Neuronal stem cell (in vitro differentiated cells): ENCODE data around the gene GLDN.
"Not testable (repeated sequence)": the region's sequence is repeated elsewhere in the genome, so short reads cannot be mapped to it uniquely, and the experiment has no call there.

ENCODE experiments used
- DNase-seq: peaks from one replicate; pipeline ENCODE4 v3.0.0-alpha.2; 2013; ENCODE audit warnings: low spot score
- H2AFZ ChIP-seq: one replicate; pipeline ENCODE4 v1.6.1; 2013; ENCODE audit warnings: mild to moderate bottlenecking, low read length, inconsistent platforms
- H2AK5ac ChIP-seq: 2 replicates; pipeline ENCODE4 v1.6.1; 2013; ENCODE audit warnings: low read depth, mild to moderate bottlenecking, inconsistent platforms, low read length, moderate library complexity, mixed read lengths
- H2BK120ac ChIP-seq: 2 replicates; pipeline ENCODE4 v1.6.1; 2013; ENCODE audit warnings: low read depth, mild to moderate bottlenecking, inconsistent platforms, low read length, moderate library complexity, mixed read lengths
- H2BK12ac ChIP-seq: one replicate; pipeline ENCODE4 v1.6.1; 2013; ENCODE audit warnings: low read length, inconsistent platforms
- H2BK15ac ChIP-seq: 2 replicates; pipeline ENCODE4 v1.6.1; 2013; ENCODE audit warnings: mild to moderate bottlenecking, low read length, inconsistent platforms, mixed read lengths
- H2BK5ac ChIP-seq: one replicate; pipeline ENCODE4 v1.6.1; 2013; ENCODE audit warnings: inconsistent platforms, mild to moderate bottlenecking, low read length, moderate library complexity
- H3K14ac ChIP-seq: one replicate; pipeline ENCODE4 v1.6.1; 2013; ENCODE audit warnings: low read length, inconsistent platforms
- H3K18ac ChIP-seq: 2 replicates; pipeline ENCODE4 v1.6.1; 2013; ENCODE audit warnings: low read length, inconsistent platforms
- H3K23ac ChIP-seq: 2 replicates; pipeline ENCODE4 v1.6.1; 2013; ENCODE audit warnings: low read depth, mild to moderate bottlenecking, mixed read lengths, low read length, inconsistent platforms; ENCODE audit not compliant: poor library complexity
- H3K27ac ChIP-seq: replicated peaks from 3 replicates; pipeline ENCODE4 v1.5.1; 2013; ENCODE audit warnings: low read length, inconsistent platforms
- H3K27me3 ChIP-seq, 3 experiments: 2 replicates each; pipeline ENCODE4 v1.6.1; 2013; ENCODE audit warnings: low read length in 3 of 3, mild to moderate bottlenecking in 2 of 3, inconsistent platforms in 1 of 3, low read depth in 1 of 3, mixed read lengths in 1 of 3, moderate library complexity in 1 of 3; ENCODE audit not compliant: control insufficient read depth in 3 of 3, insufficient read depth in 3 of 3
- H3K36me3 ChIP-seq, 2 donors: replicated peaks in 1 of 2; 2 replicates each; pipeline ENCODE4 v1.6.1; 2013; ENCODE audit warnings: low read length in 2 of 2; ENCODE audit not compliant: control insufficient read depth in 2 of 2, insufficient read depth in 2 of 2
- H3K4ac ChIP-seq: 2 replicates; pipeline ENCODE4 v1.6.1; 2013; ENCODE audit warnings: inconsistent platforms, mild to moderate bottlenecking, low read length, moderate library complexity
- H3K4me1 ChIP-seq, 2 donors: 1 replicate in 1 of 2; 2 replicates in 1 of 2; pipeline ENCODE4 v1.6.1; 2013; ENCODE audit warnings: low read length in 2 of 2, low read depth in 1 of 2; ENCODE audit not compliant: control insufficient read depth in 2 of 2, insufficient read depth in 1 of 2
- H3K4me2 ChIP-seq: one replicate; pipeline ENCODE4 v1.6.1; 2013; ENCODE audit warnings: mild to moderate bottlenecking, low read length, inconsistent platforms; ENCODE audit not compliant: insufficient read depth, poor library complexity, severe bottlenecking
- H3K4me3 ChIP-seq, 2 donors: 2 replicates each; pipeline ENCODE4 v1.5.1; 2013; ENCODE audit warnings: low read length in 2 of 2, mild to moderate bottlenecking in 2 of 2, inconsistent platforms in 1 of 2, moderate library complexity in 1 of 2
- H3K79me1 ChIP-seq: one replicate; pipeline ENCODE4 v1.6.1; 2013; ENCODE audit warnings: low read depth, mild to moderate bottlenecking, inconsistent platforms, low read length, moderate library complexity
- H3K9ac ChIP-seq: one replicate; pipeline ENCODE4 v1.6.1; 2013; ENCODE audit warnings: mild to moderate bottlenecking, low read depth, low read length, inconsistent platforms; ENCODE audit not compliant: poor library complexity
- H3K9me3 ChIP-seq, 2 donors: replicated peaks in 1 of 2; 2 replicates each; pipeline versions ENCODE3 to v1.6.1; 2013; ENCODE audit warnings: low read length in 2 of 2, mild to moderate bottlenecking in 2 of 2, inconsistent platforms in 1 of 2, low read depth in 1 of 2, mixed read lengths in 1 of 2, moderate library complexity in 1 of 2; ENCODE audit not compliant: control insufficient read depth in 2 of 2, insufficient read depth in 1 of 2
- H4K8ac ChIP-seq: one replicate; pipeline ENCODE4 v1.6.1; 2013; ENCODE audit warnings: low read depth, mild to moderate bottlenecking, inconsistent platforms, low read length, moderate library complexity
- H4K91ac ChIP-seq: one replicate; pipeline ENCODE4 v1.6.1; 2013; ENCODE audit warnings: low read length, low read depth, mild to moderate bottlenecking, inconsistent platforms; ENCODE audit not compliant: poor library complexity
- WGBS, 2 donors: extraction: QIAGEN DNeasy Blood & Tissue Kit; methylation state at CpG; one replicate each; pipeline ENCODE4 v1.1.7; 2013; ENCODE audit warnings: missing lambda C conversion rate in 2 of 2, mixed read lengths in 1 of 2; ENCODE audit not compliant: insufficient read length in 2 of 2, insufficient replicate concordance in 1 of 2; ENCODE audit errors: extremely low coverage in 2 of 2; 5-methylcytosine and 5-hydroxymethylcytosine counted together

Gene GLDN

DNA sequence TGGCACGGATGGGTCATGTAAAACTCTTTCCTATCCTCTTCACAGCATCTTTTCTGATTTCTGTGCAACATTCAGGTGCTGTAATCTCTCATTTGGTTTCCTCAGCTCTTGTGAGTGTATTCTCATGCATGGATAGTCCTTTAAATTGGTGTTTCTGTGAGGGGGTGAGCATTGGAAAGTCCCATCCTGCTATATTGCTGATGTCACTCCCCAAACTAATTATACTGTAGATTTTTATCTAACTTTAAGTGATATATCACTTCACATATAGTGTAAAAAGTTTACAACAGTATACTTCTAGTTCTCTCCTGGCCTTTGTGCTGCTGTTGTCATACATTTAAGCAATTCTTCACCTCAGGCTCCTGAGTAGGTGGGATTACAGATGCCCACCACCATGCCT is 102.7 kb downstream of the GLDN start:
- no peak overlapping the region for H2BK12ac ChIP-seq
- no peaks in the 10 kb centered on the region for H3K27me3 ChIP-seq
- no CpG with 5 or more reads among the region's 1 CpG for WGBS, 2 donors
- H2AFZ ChIP-seq, result no peak overlapping the region
- no peak for DNase-seq
- no peak overlapping the region for H3K27ac ChIP-seq
- H3K9me3 ChIP-seq, result no peaks in the 10 kb centered on the region
- no peaks in the 10 kb centered on the region for H3K4me1 ChIP-seq
- no peak overlapping the region for H3K4me3 ChIP-seq
- H3K4me2 ChIP-seq, result no peak overlapping the region
- H3K23ac ChIP-seq, result no peak overlapping the region
- H3K9ac ChIP-seq, result no peak overlapping the region
- no peak overlapping the region for H3K14ac ChIP-seq
- no peak overlapping the region for H4K91ac ChIP-seq
- H2BK120ac ChIP-seq, result no peak overlapping the region
- H3K18ac ChIP-seq, result peak overlapping the region; percentile 19
- peaks cover 4 to 20% of the 10 kb centered on the region in 2 donors for H3K36me3 ChIP-seq
- H3K4ac ChIP-seq, result no peak overlapping the region
- H2BK5ac ChIP-seq, result no peak overlapping the region
- H3K79me1 ChIP-seq, result no peaks in the 10 kb centered on the region
- H2AK5ac ChIP-seq, result no peak overlapping the region
- no peak overlapping the region for H4K8ac ChIP-seq
- H2BK15ac ChIP-seq, result no peak overlapping the region

DNA sequence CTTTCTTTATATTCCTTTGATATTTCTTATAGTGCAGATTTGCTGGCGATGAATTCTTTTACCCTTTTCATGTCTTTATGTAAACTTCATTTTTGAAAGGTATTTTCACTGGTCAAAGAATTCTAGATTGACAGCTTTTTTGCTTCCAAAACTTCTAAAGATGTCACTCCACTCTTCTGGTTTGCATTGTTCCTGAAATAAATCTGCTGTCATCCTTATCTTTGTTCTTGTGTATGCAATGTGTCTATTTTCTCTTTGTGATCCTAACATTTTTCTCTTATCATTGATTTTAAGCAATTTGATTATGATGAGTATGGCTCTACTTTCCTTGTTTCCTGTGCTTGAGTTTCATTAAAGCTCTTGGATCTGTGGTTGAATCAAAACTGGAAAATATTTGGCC is 103.4 kb downstream of the GLDN start:
- Histone ChIP-seq H2BK5ac (no peak overlapping the region), H4K8ac (no peak overlapping the region), H2BK15ac (no peak overlapping the region), H3K14ac (no peak overlapping the region), H3K9me3 (no peaks in the 10 kb centered on the region), H3K23ac (no peak overlapping the region), H3K9ac (no peak overlapping the region), H3K4ac (no peak overlapping the region), H3K36me3 (peaks cover 4 to 27% of the 10 kb centered on the region in 2 donors), H3K4me3 (no peak overlapping the region), H2AK5ac (no peak overlapping the region), H3K27ac (no peak overlapping the region), H3K4me1 (no peaks in the 10 kb centered on the region), H2AFZ (no peak overlapping the region), H2BK120ac (no peak overlapping the region), H3K27me3 (no peaks in the 10 kb centered on the region), H2BK12ac (no peak overlapping the region), H3K4me2 (no peak overlapping the region), H3K79me1 (no peaks in the 10 kb centered on the region), H4K91ac (no peak overlapping the region), H3K18ac (no peak overlapping the region)
- DNase-seq, result no peak
- WGBS, 2 donors, result no CpG with 5 or more reads among the region's 1 CpG

DNA sequence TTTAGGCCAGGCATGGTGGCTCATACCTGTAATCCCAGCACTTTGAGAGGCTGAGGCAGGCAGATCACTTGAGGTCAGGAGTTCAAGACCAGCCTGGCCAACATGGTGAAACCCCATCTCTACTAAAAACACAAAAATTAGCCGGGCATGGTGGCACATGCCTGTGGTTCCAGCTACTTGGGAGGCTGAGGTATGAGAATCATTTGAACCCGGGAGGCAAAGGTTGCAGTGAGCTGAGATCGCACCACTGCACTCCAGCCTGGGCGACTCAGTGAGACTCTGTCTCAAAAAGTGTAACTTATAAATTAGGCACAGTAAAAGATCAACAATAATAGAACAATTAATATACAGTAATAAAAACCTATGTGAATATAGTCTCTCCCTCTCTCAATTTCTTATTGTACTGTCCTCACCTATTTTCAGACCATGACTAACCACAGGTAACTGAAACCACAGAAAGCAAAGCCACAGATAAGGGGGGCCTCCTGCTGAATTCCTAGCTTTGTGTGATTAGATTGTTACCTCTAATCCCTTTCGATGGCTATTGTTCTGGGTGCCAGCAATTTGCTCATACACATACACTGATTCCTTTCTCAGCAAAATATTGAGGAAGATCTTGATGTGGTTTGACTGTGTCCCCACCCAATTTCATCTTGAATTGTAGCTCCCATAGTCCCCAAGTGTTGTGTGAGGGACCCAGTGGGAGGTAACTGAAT is 104.7 kb downstream of the GLDN start:
- not testable (repeated sequence) for H3K27me3 ChIP-seq, H2BK15ac ChIP-seq, H3K4me3 ChIP-seq, H3K4me1 ChIP-seq, H4K8ac ChIP-seq, H2BK5ac ChIP-seq, H2AK5ac ChIP-seq, DNase-seq, H3K79me1 ChIP-seq, H3K9me3 ChIP-seq, H3K9ac ChIP-seq, H4K91ac ChIP-seq, H2AFZ ChIP-seq, H2BK12ac ChIP-seq, H3K23ac ChIP-seq, H3K4ac ChIP-seq, H3K18ac ChIP-seq, H3K14ac ChIP-seq, H2BK120ac ChIP-seq, H3K4me2 ChIP-seq, H3K27ac ChIP-seq
- H3K36me3 ChIP-seq, result peaks cover 6 to 39% of the 10 kb centered on the region in 2 donors
- WGBS, 2 donors, result no CpG with 5 or more reads among the region's 5 CpGs

GRCh38 chr15:51447855-51448621 is 106.6 kb downstream of the GLDN start:
- Histone ChIP-seq H2BK120ac (no peak overlapping the region), H3K9me3 (peaks cover 0 to 2% of the 10 kb centered on the region in 2 donors), H3K27ac (no peak overlapping the region), H3K36me3 (peaks cover 6 to 46% of the 10 kb centered on the region in 2 donors), H3K9ac (no peak overlapping the region), H3K79me1 (no peaks in the 10 kb centered on the region), H2BK15ac (no peak overlapping the region), H3K18ac (no peak overlapping the region), H3K4ac (no peak overlapping the region), H3K23ac (no peak overlapping the region), H4K91ac (no peak overlapping the region), H3K4me1 (no peaks in the 10 kb centered on the region), H3K27me3 (no peaks in the 10 kb centered on the region), H2BK5ac (no peak overlapping the region), H3K4me3 (no peak overlapping the region), H3K14ac (no peak overlapping the region), H2AK5ac (no peak overlapping the region), H2BK12ac (no peak overlapping the region), H4K8ac (no peak overlapping the region), H2AFZ (no peak overlapping the region), H3K4me2 (no peak overlapping the region)
- no peak for DNase-seq
- WGBS, 2 donors, result no CpG with 5 or more reads among the region's 4 CpGs
